ENCODE data around the gene PLCL1.

GRCh38 chr2:197885126-197885525 is 80.7 kb downstream of the PLCL1 start:
- TF ChIP-seq CTCF (IDR thresholded peaks at IDR 0.05) (no peak), POLR2A (IDR thresholded peaks at IDR 0.05) (no peak)

All from lower leg skin (tissue), 3 donors.